Sigmoid colon (tissue), 7 donors: Measurements from ENCODE around the gene CACNA1D. TPM values are rescaled to one million over a fixed set of nuclear protein-coding genes. Genes with fewer than 3 reads are reported as not detected.

Source experiments
- DNase-seq: peaks from one replicate; pipeline ENCODE4 v3.0.0-alpha.2; 2019
- H3K27ac ChIP-seq, 4 donors: fragments of 200-600 bp; sonication (generic); one replicate each; pipeline ENCODE4 v1.5.1; 2016 to 2019; ENCODE audit warnings: mild to moderate bottlenecking in 1 of 4
- H3K27me3 ChIP-seq, 3 donors: fragments of 200-600 bp; sonication (generic); one replicate each; pipeline ENCODE4 v1.5.1; 2019; ENCODE audit warnings: mild to moderate bottlenecking in 1 of 3
- H3K36me3 ChIP-seq, 4 donors: fragments of 200-600 bp; sonication (generic); one replicate each; pipeline ENCODE4 v1.5.1; 2016 to 2019
- H3K4me1 ChIP-seq, 4 donors: fragments of 200-600 bp; sonication (generic); one replicate each; pipeline ENCODE4 v1.5.1; 2017 to 2019
- H3K4me3 ChIP-seq, 4 donors: fragments of 200-600 bp; sonication (generic); one replicate each; pipeline ENCODE4 v1.5.1; 2017 to 2019; ENCODE audit warnings: mild to moderate bottlenecking in 2 of 4, moderate library complexity in 1 of 4
- H3K9me3 ChIP-seq, 4 donors: fragments of 200-600 bp in 3 of 4; sonication (generic) in 3 of 4; one replicate each; pipeline versions ENCODE4 v1.5.1 to v1.6.1; 2013 to 2019
- EP300 ChIP-seq, 4 donors: sonication (generic); formaldehyde crosslinking; IDR thresholded peaks; one replicate each; pipeline ENCODE4 v1.6.1; 2017; ENCODE audit warnings: antibody characterized with exemption in 4 of 4
- POLR2A ChIP-seq, 2 donors: fragments of 450-650 bp; IDR thresholded peaks; one replicate each; pipeline ENCODE4 v1.6.1; 2016; ENCODE audit warnings: antibody characterized with exemption in 2 of 2, mild to moderate bottlenecking in 2 of 2, moderate library complexity in 2 of 2
- POLR2AphosphoS5 ChIP-seq, 4 donors: sonication (generic); formaldehyde crosslinking; IDR thresholded peaks; one replicate each; pipeline ENCODE4 v1.6.1; 2017; ENCODE audit warnings: antibody characterized with exemption in 4 of 4
- WGBS, 2 donors: extraction: QIAGEN DNeasy Blood & Tissue Kit; methylation state at CpG; one replicate each; pipeline ENCODE4 v1.1.7; 2013; 5-methylcytosine and 5-hydroxymethylcytosine counted together
- intact Hi-C: fragments of 100-400 bp; cut with DNase I; formaldehyde crosslinking; loops from one replicate; pipeline ENCODE4 v1.15.1; 2023
- polyA plus RNA-seq, 3 donors: library from polyadenylated mRNA; stranded (reverse); fragments of 200-250 nt; gene quantifications; one replicate each; pipeline ENCODE4 v1.2.3, GENCODE V29; 2013
- total RNA-seq, 4 donors: library from RNA; depleted of rRNA; stranded (reverse); fragments of >200 nt; gene quantifications; one replicate each; pipeline ENCODE4 v1.1.0, GENCODE V29; 2016
- TF ChIP-seq, protein P1 (sequence below), 4 experiments: fragments of 450-650 bp in 3 of 4; fragments of 200-600 bp in 1 of 4; IDR thresholded peaks; one replicate each; pipeline ENCODE4 v1.5.1; 2016 to 2019; ENCODE audit warnings: antibody characterized with exemption in 4 of 4, mild to moderate bottlenecking in 3 of 4, moderate library complexity in 2 of 4
- donor health status: healthy with polysubstance abuse.
- donor health status: Bipolar disorder and iron deficiency.
- donor health status: healthy.

The CACNA1D gene
- total and polyA plus RNA-seq, 7 donors, result 1.2 to 9.7 (median 4.8) TPM

GRCh38 chr3:53649816-53650215, 155.4 kb downstream of the CACNA1D start:
- intact Hi-C loops, result no loop called here
- H3K36me3 ChIP-seq, result no peaks in the 10 kb centered on the region

DNA sequence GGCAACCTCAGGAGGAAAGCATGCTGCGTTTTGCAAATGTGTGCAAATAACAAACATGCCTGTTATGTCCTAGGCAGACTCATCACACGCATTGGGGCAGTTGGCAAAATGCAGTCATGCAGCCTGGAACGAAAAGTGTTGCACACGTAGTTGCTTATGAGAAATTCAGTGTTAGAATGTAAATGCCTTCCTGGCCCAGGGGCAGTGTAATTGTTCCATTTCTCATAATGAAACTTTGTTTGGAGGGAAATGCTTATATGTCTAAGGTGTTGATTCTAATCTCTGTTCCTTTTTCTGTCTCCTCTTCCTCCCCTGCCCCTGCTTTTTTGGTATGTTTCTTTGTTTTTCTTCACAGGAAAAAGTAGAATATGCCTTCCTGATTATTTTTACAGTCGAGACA, 156.0 kb downstream of the CACNA1D start:
- 66 to 86% methylated on average over 5 of the region's 5 CpGs for WGBS, 2 donors
- Histone ChIP-seq H3K27ac (peak overlapping the region in 1 of 4 donors; percentile 63), H3K36me3 (no peaks in the 10 kb centered on the region), H3K4me3 (no peak overlapping the region), H3K4me1 (peaks cover 0 to 40% (median 30%) of the 10 kb centered on the region in 4 donors), H3K27me3 (no peaks in the 10 kb centered on the region), H3K9me3 (peaks cover 0 to 3% (median 0%) of the 10 kb centered on the region in 4 donors)
- intact Hi-C loops, result no loop called here
- TF ChIP-seq, protein P1, sequence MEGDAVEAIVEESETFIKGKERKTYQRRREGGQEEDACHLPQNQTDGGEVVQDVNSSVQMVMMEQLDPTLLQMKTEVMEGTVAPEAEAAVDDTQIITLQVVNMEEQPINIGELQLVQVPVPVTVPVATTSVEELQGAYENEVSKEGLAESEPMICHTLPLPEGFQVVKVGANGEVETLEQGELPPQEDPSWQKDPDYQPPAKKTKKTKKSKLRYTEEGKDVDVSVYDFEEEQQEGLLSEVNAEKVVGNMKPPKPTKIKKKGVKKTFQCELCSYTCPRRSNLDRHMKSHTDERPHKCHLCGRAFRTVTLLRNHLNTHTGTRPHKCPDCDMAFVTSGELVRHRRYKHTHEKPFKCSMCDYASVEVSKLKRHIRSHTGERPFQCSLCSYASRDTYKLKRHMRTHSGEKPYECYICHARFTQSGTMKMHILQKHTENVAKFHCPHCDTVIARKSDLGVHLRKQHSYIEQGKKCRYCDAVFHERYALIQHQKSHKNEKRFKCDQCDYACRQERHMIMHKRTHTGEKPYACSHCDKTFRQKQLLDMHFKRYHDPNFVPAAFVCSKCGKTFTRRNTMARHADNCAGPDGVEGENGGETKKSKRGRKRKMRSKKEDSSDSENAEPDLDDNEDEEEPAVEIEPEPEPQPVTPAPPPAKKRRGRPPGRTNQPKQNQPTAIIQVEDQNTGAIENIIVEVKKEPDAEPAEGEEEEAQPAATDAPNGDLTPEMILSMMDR (IDR thresholded peaks at IDR 0.05), result no peak
- TF ChIP-seq POLR2A (IDR thresholded peaks at IDR 0.05) (no peak), EP300 (IDR thresholded peaks at IDR 0.05) (no peak), POLR2AphosphoS5 (IDR thresholded peaks at IDR 0.05) (no peak)
- DNase-seq, result no peak

More at GRCh38 chr3:53649816-53650215, 155.4 kb downstream of the CACNA1D start:
- 81 to 87% methylated on average over 4 of the region's 4 CpGs for WGBS, 2 donors
- TF ChIP-seq POLR2AphosphoS5 (IDR thresholded peaks at IDR 0.05), result no peak
- no peak for TF ChIP-seq EP300 (IDR thresholded peaks at IDR 0.05)
- no peak for TF ChIP-seq POLR2A (IDR thresholded peaks at IDR 0.05)
- TF ChIP-seq, protein P1 (IDR thresholded peaks at IDR 0.05), result no peak
- Histone ChIP-seq H3K4me1 (peaks cover 0 to 40% (median 30%) of the 10 kb centered on the region in 4 donors), H3K27ac (no peak overlapping the region), H3K4me3 (no peak overlapping the region), H3K27me3 (no peaks in the 10 kb centered on the region), H3K9me3 (peaks cover 0 to 3% (median 0%) of the 10 kb centered on the region in 4 donors)
- DNase-seq, result no peak

- intact Hi-C loops, result no loop called here
- TF ChIP-seq POLR2A (IDR thresholded peaks at IDR 0.05) (no peak), POLR2AphosphoS5 (IDR thresholded peaks at IDR 0.05) (peak; percentile 18 to 62 (median 48))
- Histone ChIP-seq H3K27me3 (no peaks in the 10 kb centered on the region), H3K9me3 (peaks cover 0 to 3% (median 0%) of the 10 kb centered on the region in 4 donors), H3K4me3 (no peak overlapping the region), H3K4me1 (peaks cover 0 to 40% (median 30%) of the 10 kb centered on the region in 4 donors), H3K27ac (peak overlapping the region in 2 of 4 donors; percentile 41 to 63), H3K36me3 (no peaks in the 10 kb centered on the region)
- no peak for DNase-seq
- WGBS, 2 donors, result 87 to 89% methylated on average over 5 of the region's 5 CpGs
Observed at GRCh38 chr3:53650928-53651661, 156.7 kb downstream of the CACNA1D start.

DNA sequence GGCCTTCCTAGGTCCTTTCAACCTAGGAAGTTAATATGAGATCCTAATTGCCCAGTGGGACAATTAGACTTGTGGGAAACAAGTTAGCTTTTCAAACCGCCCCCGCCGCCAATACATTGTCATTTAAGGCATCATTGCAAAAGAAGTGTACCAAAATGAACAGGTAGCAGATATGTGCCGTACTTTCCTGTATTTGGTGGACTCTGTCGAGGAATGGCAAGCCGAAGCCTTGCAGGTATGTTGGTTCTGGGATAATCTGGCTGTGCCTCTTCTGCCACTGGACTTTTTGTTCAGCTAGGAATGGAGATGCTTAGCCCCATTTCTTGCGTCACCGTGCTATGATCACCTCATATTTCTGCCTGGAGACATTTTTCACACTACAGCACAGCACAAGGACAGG, 157.5 kb downstream of the CACNA1D start:
- Histone ChIP-seq H3K27ac (peak overlapping the region in 2 of 4 donors; percentile 41 to 63), H3K36me3 (no peaks in the 10 kb centered on the region), H3K4me1 (peaks cover 0 to 40% (median 30%) of the 10 kb centered on the region in 4 donors), H3K27me3 (no peaks in the 10 kb centered on the region), H3K4me3 (no peak overlapping the region), H3K9me3 (peaks cover 0 to 3% (median 0%) of the 10 kb centered on the region in 4 donors)
- intact Hi-C loops, result no loop called here
- WGBS, 2 donors, result 96 to 98% methylated on average over 8 of the region's 8 CpGs
- TF ChIP-seq POLR2AphosphoS5 (IDR thresholded peaks at IDR 0.05), result no peak
- no peak for TF ChIP-seq EP300 (IDR thresholded peaks at IDR 0.05)
- no peak for TF ChIP-seq POLR2A (IDR thresholded peaks at IDR 0.05)
- TF ChIP-seq, protein P1 (IDR thresholded peaks at IDR 0.05), result no peak
- no peak for DNase-seq

DNA sequence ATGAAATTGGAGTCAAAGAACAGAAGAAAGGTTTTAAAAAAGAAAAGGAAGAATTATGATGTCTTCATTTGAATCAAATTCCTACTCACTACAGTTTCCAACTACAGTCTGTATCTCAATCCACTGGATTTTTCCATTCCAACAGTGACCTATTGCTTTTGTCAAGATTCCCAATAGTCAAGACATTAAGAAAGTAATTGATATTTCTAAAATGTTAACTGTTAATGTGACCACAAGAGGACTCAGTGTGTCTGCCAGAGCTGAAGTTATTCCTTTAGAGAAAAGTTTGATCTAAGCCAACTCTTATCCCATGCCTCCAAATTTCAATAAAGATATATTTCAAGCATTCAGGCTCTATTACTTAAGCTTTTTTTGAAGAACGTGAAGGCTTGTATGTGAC, 163.2 kb downstream of the CACNA1D start:
- peaks cover 0 to 6% (median 5%) of the 10 kb centered on the region in 4 donors for H3K9me3 ChIP-seq
- no peaks in the 10 kb centered on the region for H3K36me3 ChIP-seq
- WGBS, 2 donors, result 83 to 85% methylated on average over 1 of the region's 1 CpG
- H3K27me3 ChIP-seq, result no peaks in the 10 kb centered on the region
- intact Hi-C loops, result no loop called here
- no peak for TF ChIP-seq EP300 (IDR thresholded peaks at IDR 0.05)
- no peak overlapping the region for H3K27ac ChIP-seq
- DNase-seq, result no peak
- H3K4me3 ChIP-seq, result no peak overlapping the region
- H3K4me1 ChIP-seq, result no peaks in the 10 kb centered on the region
